DOHH2 (cell line): Measurements from ENCODE around the gene PDE4A.
"Not testable (repeated sequence)": the region's sequence is repeated elsewhere in the genome, so short reads cannot be mapped to it uniquely, and the experiment has no call there.

Experiments used
- H3F3A ChIP-seq: fragments of 200-600 bp; sonication (generic), shearing (Covaris generic); 2 replicates; pipeline ENCODE4 v1.6.0; 2016; ENCODE audit warnings: antibody characterized with exemption, mild to moderate bottlenecking; ENCODE audit not compliant: control insufficient read depth, insufficient read depth
- H3K27ac ChIP-seq: fragments of 200-600 bp; sonication (generic); 2 replicates; pipeline ENCODE4 v1.5.1; 2014; ENCODE audit warnings: low read depth, mild to moderate bottlenecking, low read length, moderate library complexity
- H3K27me3 ChIP-seq: fragments of 200-600 bp; sonication (generic); 2 replicates; pipeline ENCODE4 v1.6.1; 2014; ENCODE audit warnings: mild to moderate bottlenecking, low read length, mixed read lengths; ENCODE audit not compliant: control insufficient read depth
- H3K36me3 ChIP-seq: fragments of 200-600 bp; sonication (generic); 2 replicates; pipeline ENCODE4 v1.6.1; 2014; ENCODE audit warnings: mild to moderate bottlenecking, low read length, moderate library complexity, mixed read lengths; ENCODE audit not compliant: control insufficient read depth
- H3K4me1 ChIP-seq: fragments of 200-600 bp; sonication (generic); 2 replicates; pipeline ENCODE4 v1.6.1; 2014; ENCODE audit warnings: mild to moderate bottlenecking, low read length, mixed read lengths; ENCODE audit not compliant: control insufficient read depth
- H3K4me2 ChIP-seq: fragments of 200-600 bp; sonication (generic); 2 replicates; pipeline ENCODE4 v1.6.0; 2014; ENCODE audit warnings: mild to moderate bottlenecking, low read length, moderate library complexity
- H3K4me3 ChIP-seq: fragments of 200-600 bp; sonication (generic); 2 replicates; pipeline ENCODE4 v1.5.1; 2014; ENCODE audit warnings: mild to moderate bottlenecking, low read length, mixed read lengths
- H3K79me2 ChIP-seq: fragments of 200-600 bp; sonication (generic); 2 replicates; pipeline ENCODE4 v1.6.1; 2014; ENCODE audit warnings: mild to moderate bottlenecking, low read length, mixed read lengths; ENCODE audit not compliant: control insufficient read depth
- H3K9me2 ChIP-seq: fragments of 200-600 bp; sonication (generic); replicated peaks from 2 replicates; pipeline ENCODE4 v1.6.1; 2014; ENCODE audit warnings: mild to moderate bottlenecking, low read length, mixed read lengths; ENCODE audit not compliant: control insufficient read depth
- H3K9me3 ChIP-seq: fragments of 200-600 bp; sonication (generic); 2 replicates; pipeline ENCODE4 v1.6.1; 2014; ENCODE audit warnings: antibody characterized with exemption, low read length, mixed read lengths; ENCODE audit not compliant: control insufficient read depth, insufficient read depth
- H4K20me1 ChIP-seq: fragments of 200-600 bp; sonication (generic); 2 replicates; pipeline ENCODE4 v1.6.0; 2014; ENCODE audit warnings: low read depth, mild to moderate bottlenecking, antibody characterized with exemption, low read length, moderate library complexity; ENCODE audit not compliant: control insufficient read depth, insufficient read depth
- CTCF ChIP-seq: fragments of 200-600 bp; sonication (generic); IDR thresholded peaks from one replicate; pipeline ENCODE4 v1.5.1; 2014; ENCODE audit warnings: antibody characterized with exemption, mild to moderate bottlenecking, low read depth, low read length; ENCODE audit not compliant: poor library complexity, severe bottlenecking
- EZH2phosphoT487 ChIP-seq: fragments of 200-600 bp; sonication (generic); IDR thresholded peaks from 2 replicates; pipeline ENCODE4 v1.6.1; 2017; ENCODE audit warnings: borderline replicate concordance, mild to moderate bottlenecking, antibody characterized with exemption, low read length, moderate library complexity, mixed read lengths

The PDE4A gene

GRCh38 chr19:10461047-10461949, 41.0 kb downstream of the PDE4A start:
- H3K9me2 ChIP-seq, result no peaks in the 10 kb centered on the region
- peak overlapping the region; percentile 68 for H3K4me2 ChIP-seq
- peaks cover 16% of the 10 kb centered on the region for H3K36me3 ChIP-seq
- H3K27ac ChIP-seq, result no peak overlapping the region
- no peaks in the 10 kb centered on the region for H3K9me3 ChIP-seq
- H3K79me2 ChIP-seq, result no peaks in the 10 kb centered on the region
- H3F3A ChIP-seq, result peaks cover 7% of the 10 kb centered on the region; the same call in 1 of the 2 replicates
- peaks cover 4% of the 10 kb centered on the region; the same call in 1 of the 2 replicates for H4K20me1 ChIP-seq
- TF ChIP-seq CTCF, result no peak
- no peak for TF ChIP-seq EZH2phosphoT487
- H3K4me1 ChIP-seq, result peaks cover 10% of the 10 kb centered on the region
- no peaks in the 10 kb centered on the region for H3K27me3 ChIP-seq
- H3K4me3 ChIP-seq, result peak overlapping the region; percentile 45; the same call in 1 of the 2 replicates

- H3K4me3 ChIP-seq, H3K4me1 ChIP-seq, H3K79me2 ChIP-seq, H3K9me2 ChIP-seq, H3K9me3 ChIP-seq, H3K27me3 ChIP-seq, H4K20me1 ChIP-seq, H3K27ac ChIP-seq, H3F3A ChIP-seq, H3K4me2 ChIP-seq: not testable (repeated sequence)
- peaks cover 22% of the 10 kb centered on the region for H3K36me3 ChIP-seq
Observed at GRCh38 chr19:10462042-10462441, 41.7 kb downstream of the PDE4A start.

- H3K9me2 ChIP-seq, result no peaks in the 10 kb centered on the region
- no peak for TF ChIP-seq EZH2phosphoT487
- TF ChIP-seq CTCF, result no peak
- H3K4me2 ChIP-seq, result no peak overlapping the region
- no peak overlapping the region for H3K27ac ChIP-seq
- H3K36me3 ChIP-seq, result peaks cover 26% of the 10 kb centered on the region
- H3K79me2 ChIP-seq, result no peaks in the 10 kb centered on the region
- H4K20me1 ChIP-seq, result peaks cover 4% of the 10 kb centered on the region; the same call in 1 of the 2 replicates
- H3F3A ChIP-seq, result peaks cover 7% of the 10 kb centered on the region; the same call in 1 of the 2 replicates
- no peaks in the 10 kb centered on the region for H3K27me3 ChIP-seq
- H3K4me1 ChIP-seq, result peaks cover 10% of the 10 kb centered on the region
- no peaks in the 10 kb centered on the region for H3K9me3 ChIP-seq
- no peak overlapping the region for H3K4me3 ChIP-seq
Observed at GRCh38 chr19:10462557-10462956, 42.2 kb downstream of the PDE4A start.

GRCh38 chr19:10464456-10464855, 44.1 kb downstream of the PDE4A start:
- Histone ChIP-seq H3K9me2 (no peaks in the 10 kb centered on the region), H3K4me3 (no peak overlapping the region), H4K20me1 (peaks cover 4% of the 10 kb centered on the region; the same call in 1 of the 2 replicates), H3K4me1 (peaks cover 10% of the 10 kb centered on the region), H3K9me3 (no peaks in the 10 kb centered on the region), H3K27me3 (no peaks in the 10 kb centered on the region), H3K36me3 (peaks cover 22% of the 10 kb centered on the region), H3K4me2 (no peak overlapping the region), H3F3A (peaks cover 3% of the 10 kb centered on the region; the same call in 1 of the 2 replicates), H3K79me2 (no peaks in the 10 kb centered on the region), H3K27ac (no peak overlapping the region)
- no peak for TF ChIP-seq EZH2phosphoT487
- TF ChIP-seq CTCF, result no peak
